Keratinocyte (primary cell): ENCODE measurements around the gene TMTC4. TPM values are rescaled to one million over a fixed set of nuclear protein-coding genes. Genes with fewer than 3 reads are reported as not detected.

ENCODE experiments used
- DNase-seq: peaks from one replicate; pipeline ENCODE4 v3.0.0-alpha.2; 2011; ENCODE audit warnings: low read depth, missing footprints, low spot score
- FAIRE-seq: peaks from 2 replicates; lab custom pipeline; 2011; peaks lifted over from hg19 to GRCh38; lab: Jason Lieb, UNC
- H2AFZ ChIP-seq: 2 replicates; pipeline ENCODE4 v1.6.0; 2012; ENCODE audit warnings: low read length, control low read depth, inconsistent platforms; ENCODE audit not compliant: control insufficient read depth
- H3K27ac ChIP-seq: 2 replicates; pipeline ENCODE4 v1.5.1; 2011; ENCODE audit warnings: low read length; ENCODE audit not compliant: control insufficient read depth, insufficient read depth
- H3K27me3 ChIP-seq: 3 replicates; pipeline ENCODE4 v1.6.0; 2011; ENCODE audit warnings: low read length; ENCODE audit not compliant: control insufficient read depth, insufficient read depth; ENCODE audit errors: extremely low read depth
- H3K36me3 ChIP-seq, 2 experiments: 2 replicates in 1 of 2; 3 replicates in 1 of 2; pipeline ENCODE4 v1.5.1; 2011; ENCODE audit warnings: low read length in 2 of 2, mild to moderate bottlenecking in 1 of 2; ENCODE audit not compliant: control insufficient read depth in 2 of 2, insufficient read depth in 2 of 2; ENCODE audit errors: extremely low read depth in 1 of 2
- H3K4me1 ChIP-seq: 3 replicates; pipeline ENCODE4 v1.5.1; 2011; ENCODE audit warnings: low read length; ENCODE audit not compliant: control insufficient read depth, insufficient read depth; ENCODE audit errors: extremely low read depth
- H3K4me2 ChIP-seq: 3 replicates; pipeline ENCODE4 v1.6.0; 2011; ENCODE audit warnings: low read depth, low read length; ENCODE audit not compliant: control insufficient read depth, insufficient read depth; ENCODE audit errors: extremely low read depth
- H3K4me3 ChIP-seq, 3 experiments: fragments of 200-600 bp in 1 of 3; sonication (generic) in 1 of 3; 2 replicates in 2 of 3; 3 replicates in 1 of 3; pipeline ENCODE4 v1.5.1; 2011 to 2016; ENCODE audit warnings: low read length in 3 of 3, mild to moderate bottlenecking in 3 of 3, control low read depth in 2 of 3, inconsistent platforms in 1 of 3, low read depth in 1 of 3, mixed read lengths in 1 of 3, mixed run types in 1 of 3, moderate library complexity in 1 of 3; ENCODE audit not compliant: control insufficient read depth in 2 of 3, insufficient read depth in 2 of 3; ENCODE audit errors: extremely low read depth in 1 of 3
- H3K79me2 ChIP-seq: 2 replicates; pipeline ENCODE4 v1.6.0; 2012; ENCODE audit warnings: low read length; ENCODE audit not compliant: control insufficient read depth, insufficient read depth
- H3K9ac ChIP-seq: 3 replicates; pipeline ENCODE4 v1.6.0; 2011; ENCODE audit warnings: low read length; ENCODE audit not compliant: control insufficient read depth, insufficient read depth; ENCODE audit errors: extremely low read depth
- H3K9me1 ChIP-seq: 3 replicates; pipeline ENCODE4 v1.6.0; 2011; ENCODE audit warnings: low read length; ENCODE audit not compliant: control insufficient read depth, insufficient read depth; ENCODE audit errors: extremely low read depth
- H3K9me3 ChIP-seq: 2 replicates; pipeline ENCODE4 v1.5.1; 2012; ENCODE audit warnings: low read depth, low read length; ENCODE audit not compliant: control insufficient read depth
- H4K20me1 ChIP-seq: 3 replicates; pipeline ENCODE4 v1.6.0; 2011; ENCODE audit warnings: low read length; ENCODE audit not compliant: control insufficient read depth, insufficient read depth; ENCODE audit errors: extremely low read depth
- CTCF ChIP-seq, 3 experiments: IDR thresholded peaks in 1 of 3; conservative IDR thresholded peaks in 1 of 3; optimal IDR thresholded peaks in 1 of 3; 2 replicates in 2 of 3; 3 replicates in 1 of 3; pipeline versions ENCODE3 to v1.5.1; 2011; ENCODE audit warnings: low read length in 3 of 3, mild to moderate bottlenecking in 3 of 3, moderate library complexity in 2 of 3, control low read depth in 1 of 3, inconsistent platforms in 1 of 3; ENCODE audit not compliant: insufficient read depth in 2 of 3; ENCODE audit errors: extremely low read depth in 1 of 3
- EZH2 ChIP-seq: IDR thresholded peaks from one replicate; pipeline ENCODE4 v1.6.1; 2012; ENCODE audit warnings: inconsistent platforms, mild to moderate bottlenecking, low read length, moderate library complexity
- dilution Hi-C: fragments of 300-500 bp; cut with MboI; formaldehyde crosslinking; loops from one replicate; pipeline ENCODE4 v1.7.0; 2020; ENCODE audit warnings: low sequenced_read_pairs; ENCODE audit not compliant: extremely low pct_ligation_motif_present
- polyA plus RNA-seq, 5 experiments: library from polyadenylated mRNA; depleted of rRNA in 3 of 5; stranded (reverse) in 3 of 5; stranded (forward) in 1 of 5; unstranded in 1 of 5; fragments of >200 nt; gene quantifications; 1 replicate in 1 of 5; 2 replicates in 3 of 5; 3 replicates in 1 of 5; pipeline versions ENCODE4 v1.2.1 to v1.2.3, GENCODE V29; 2011 to 2012; ENCODE audit warnings: missing spikeins in 2 of 5, low read depth in 1 of 5, low replicate concordance in 1 of 5

TMTC4 gene
- polyA plus RNA-seq, 1 donor (not counting 4 experiments of a cell fraction or from before 2014, with no cell fraction given) = 6.5 TPM

- Histone ChIP-seq H3K4me2 (no peak overlapping the region), H3K9ac (no peak overlapping the region)
- DNase-seq = no peak
These were observed 20.3 kb upstream of the TMTC4 start for GRCh38 chr13:100694722-100695508.

GRCh38 chr13:100689191-100689590, 14.6 kb upstream of the TMTC4 start:
- no peaks in the 10 kb centered on the region for H3K36me3 ChIP-seq
- no peak overlapping the region for H2AFZ ChIP-seq
- no peaks in the 10 kb centered on the region for H3K27me3 ChIP-seq
- dilution Hi-C loops = no loop called here
- no peak overlapping the region for H3K27ac ChIP-seq
- no peak overlapping the region for H3K4me2 ChIP-seq
- no peak overlapping the region for H3K4me3 ChIP-seq
- peaks cover 1% of the 10 kb centered on the region for H3K9me3 ChIP-seq
- no peaks in the 10 kb centered on the region for H4K20me1 ChIP-seq
- no peak overlapping the region for H3K9ac ChIP-seq
- FAIRE-seq (no peak), DNase-seq (no peak)
- TF ChIP-seq CTCF (optimal IDR thresholded peaks at IDR 0.05 in 1 of 3, IDR thresholded peaks at IDR 0.05 in 1 of 3, conservative IDR thresholded peaks at IDR 0.05 in 1 of 3; ENCODE audit: extremely low read depth in 1 of 3, insufficient read depth in 2 of 3, low read length in 3 of 3) = no peak
- TF ChIP-seq EZH2 = no peak
- H3K4me1 ChIP-seq = no peaks in the 10 kb centered on the region
- no peaks in the 10 kb centered on the region for H3K79me2 ChIP-seq
- no peaks in the 10 kb centered on the region for H3K9me1 ChIP-seq

More at GRCh38 chr13:100694722-100695508, 20.3 kb upstream of the TMTC4 start:
- H3K4me3 ChIP-seq = no peak overlapping the region
- no peak for FAIRE-seq
- TF ChIP-seq EZH2 = no peak
- TF ChIP-seq CTCF (optimal IDR thresholded peaks at IDR 0.05 in 1 of 3, IDR thresholded peaks at IDR 0.05 in 1 of 3, conservative IDR thresholded peaks at IDR 0.05 in 1 of 3; ENCODE audit: extremely low read depth in 1 of 3, insufficient read depth in 2 of 3, low read length in 3 of 3) = peak; percentile 35 to 68 (median 50)
- H4K20me1 ChIP-seq = no peaks in the 10 kb centered on the region
- H3K9me1 ChIP-seq = no peaks in the 10 kb centered on the region
- H2AFZ ChIP-seq = no peak overlapping the region
- dilution Hi-C loops = no loop called here
- no peaks in the 10 kb centered on the region for H3K4me1 ChIP-seq
- H3K36me3 ChIP-seq = no peaks in the 10 kb centered on the region
- no peaks in the 10 kb centered on the region for H3K79me2 ChIP-seq
- peaks cover 1% of the 10 kb centered on the region for H3K9me3 ChIP-seq
- H3K27ac ChIP-seq = no peak overlapping the region
- H3K27me3 ChIP-seq = no peaks in the 10 kb centered on the region
